Measurements from ENCODE around the gene KCTD2.

DNA sequence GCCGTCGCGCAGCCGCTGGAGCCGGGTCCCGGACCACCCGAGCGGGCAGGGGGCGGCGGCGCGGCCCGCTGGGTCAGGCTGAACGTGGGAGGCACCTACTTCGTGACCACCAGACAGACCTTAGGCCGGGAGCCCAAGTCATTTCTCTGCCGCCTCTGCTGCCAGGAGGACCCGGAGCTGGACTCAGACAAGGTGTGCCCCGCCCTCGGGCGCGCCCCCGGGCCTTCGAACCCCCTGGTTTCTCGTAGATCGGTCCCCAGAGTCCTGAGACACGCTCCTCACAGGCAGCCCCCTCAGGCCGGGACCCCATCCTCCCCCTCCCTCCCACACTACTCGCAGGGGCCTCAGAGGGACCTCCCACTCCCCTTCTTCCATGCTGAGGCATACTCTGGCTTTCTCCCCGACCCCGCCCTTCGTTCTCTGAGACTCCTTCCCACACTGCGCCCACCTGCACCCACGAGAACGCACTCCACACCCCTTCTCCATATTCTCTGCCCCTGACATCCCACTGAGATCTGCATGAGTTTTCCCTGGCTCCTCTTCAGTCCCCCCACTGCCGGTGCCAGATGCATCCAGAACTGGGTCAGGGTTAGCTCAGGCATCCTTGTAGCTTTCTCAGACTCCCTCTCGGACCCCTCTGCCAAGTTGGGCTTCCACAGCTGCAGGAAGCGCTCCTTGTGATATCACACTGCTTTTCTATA lies 523 bp downstream of the KCTD2 start:
- TF ChIP-seq, protein P1, sequence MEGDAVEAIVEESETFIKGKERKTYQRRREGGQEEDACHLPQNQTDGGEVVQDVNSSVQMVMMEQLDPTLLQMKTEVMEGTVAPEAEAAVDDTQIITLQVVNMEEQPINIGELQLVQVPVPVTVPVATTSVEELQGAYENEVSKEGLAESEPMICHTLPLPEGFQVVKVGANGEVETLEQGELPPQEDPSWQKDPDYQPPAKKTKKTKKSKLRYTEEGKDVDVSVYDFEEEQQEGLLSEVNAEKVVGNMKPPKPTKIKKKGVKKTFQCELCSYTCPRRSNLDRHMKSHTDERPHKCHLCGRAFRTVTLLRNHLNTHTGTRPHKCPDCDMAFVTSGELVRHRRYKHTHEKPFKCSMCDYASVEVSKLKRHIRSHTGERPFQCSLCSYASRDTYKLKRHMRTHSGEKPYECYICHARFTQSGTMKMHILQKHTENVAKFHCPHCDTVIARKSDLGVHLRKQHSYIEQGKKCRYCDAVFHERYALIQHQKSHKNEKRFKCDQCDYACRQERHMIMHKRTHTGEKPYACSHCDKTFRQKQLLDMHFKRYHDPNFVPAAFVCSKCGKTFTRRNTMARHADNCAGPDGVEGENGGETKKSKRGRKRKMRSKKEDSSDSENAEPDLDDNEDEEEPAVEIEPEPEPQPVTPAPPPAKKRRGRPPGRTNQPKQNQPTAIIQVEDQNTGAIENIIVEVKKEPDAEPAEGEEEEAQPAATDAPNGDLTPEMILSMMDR (IDR thresholded peaks at IDR 0.05) = no peak
- TF ChIP-seq POLR2A (IDR thresholded peaks at IDR 0.05) (no peak), POLR2AphosphoS5 (IDR thresholded peaks at IDR 0.05) (no peak), EP300 (IDR thresholded peaks at IDR 0.05) (no peak)

Measured in stomach (tissue), 4 donors.